H9 (cell line): ENCODE data around the gene ATF1. TPM values are rescaled to one million over a fixed set of nuclear protein-coding genes. Genes with fewer than 3 reads are reported as not detected.
"Not testable (repeated sequence)": the region's sequence is repeated elsewhere in the genome, so short reads cannot be mapped to it uniquely, and the experiment has no call there.

Source experiments
- DNase-seq: peaks from one replicate; pipeline ENCODE4 v3.0.0-alpha.2; 2017
- H2AFZ ChIP-seq: one replicate; pipeline ENCODE4 v1.6.1; 2013; ENCODE audit warnings: mild to moderate bottlenecking, low read length, control low read depth, moderate library complexity
- H2AK5ac ChIP-seq: 2 replicates; pipeline ENCODE4 v1.6.1; 2013; ENCODE audit warnings: low read length, control low read depth, mixed read lengths; ENCODE audit not compliant: insufficient read length
- H2BK120ac ChIP-seq: one replicate; pipeline ENCODE4 v1.6.1; 2013; ENCODE audit warnings: low read depth, mild to moderate bottlenecking, low read length, control low read depth, inconsistent platforms; ENCODE audit not compliant: poor library complexity, severe bottlenecking
- H2BK12ac ChIP-seq: 2 replicates; pipeline ENCODE4 v1.6.1; 2013; ENCODE audit warnings: low read length, control low read depth, mixed read lengths, low read depth; ENCODE audit not compliant: insufficient read length
- H2BK15ac ChIP-seq: 2 replicates; pipeline ENCODE4 v1.6.1; 2013; ENCODE audit warnings: low read depth, low read length, control low read depth
- H2BK20ac ChIP-seq: one replicate; pipeline ENCODE4 v1.6.1; 2013; ENCODE audit warnings: low read depth, mild to moderate bottlenecking, low read length, control low read depth, inconsistent platforms; ENCODE audit not compliant: poor library complexity, severe bottlenecking
- H2BK5ac ChIP-seq: 2 replicates; pipeline ENCODE4 v1.6.1; 2013; ENCODE audit warnings: low read length, control low read depth, mixed read lengths; ENCODE audit not compliant: insufficient read length
- H3K14ac ChIP-seq: 2 replicates; pipeline ENCODE4 v1.6.1; 2013; ENCODE audit warnings: low read length, control low read depth; ENCODE audit not compliant: insufficient read depth
- H3K18ac ChIP-seq: 2 replicates; pipeline ENCODE4 v1.6.1; 2013; ENCODE audit warnings: low read depth, mild to moderate bottlenecking, mixed read lengths, low read length, control low read depth; ENCODE audit not compliant: insufficient read length
- H3K23ac ChIP-seq: 2 replicates; pipeline ENCODE4 v1.6.1; 2013; ENCODE audit warnings: low read length, control low read depth, mixed read lengths, low read depth; ENCODE audit not compliant: insufficient read length
- H3K23me2 ChIP-seq: 2 replicates; pipeline ENCODE4 v1.6.1; 2013; ENCODE audit warnings: low read depth, mild to moderate bottlenecking, mixed read lengths, low read length, control low read depth; ENCODE audit not compliant: insufficient read length, poor library complexity, severe bottlenecking
- H3K27ac ChIP-seq: 2 replicates; pipeline ENCODE4 v1.5.1; 2013; ENCODE audit warnings: low read length, control low read depth, mixed read lengths, low read depth; ENCODE audit not compliant: insufficient read length
- H3K27me3 ChIP-seq: 2 replicates; pipeline ENCODE4 v1.6.1; 2013; ENCODE audit warnings: low read length, control low read depth, inconsistent platforms; ENCODE audit not compliant: insufficient read depth
- H3K4ac ChIP-seq: 2 replicates; pipeline ENCODE4 v1.6.1; 2013; ENCODE audit warnings: low read depth, mild to moderate bottlenecking, control low read depth, inconsistent platforms, low read length, moderate library complexity
- H3K4me1 ChIP-seq: 2 replicates; pipeline ENCODE4 v1.6.1; 2013; ENCODE audit warnings: low read length, control low read depth, inconsistent platforms; ENCODE audit not compliant: insufficient read depth
- H3K4me2 ChIP-seq: 2 replicates; pipeline ENCODE4 v1.6.1; 2013; ENCODE audit warnings: low read length, control low read depth, mixed read lengths; ENCODE audit not compliant: insufficient read length, insufficient read depth
- H3K56ac ChIP-seq: 2 replicates; pipeline ENCODE4 v1.6.1; 2013; ENCODE audit warnings: low read depth, mild to moderate bottlenecking, mixed read lengths, low read length, control low read depth; ENCODE audit not compliant: insufficient read length
- H3K79me1 ChIP-seq: 2 replicates; pipeline ENCODE4 v1.6.1; 2013; ENCODE audit warnings: low read depth, mild to moderate bottlenecking, moderate library complexity, low read length, control low read depth, inconsistent platforms; ENCODE audit not compliant: insufficient read depth, poor library complexity, severe bottlenecking
- H3K79me2 ChIP-seq: 2 replicates; pipeline ENCODE4 v1.6.1; 2013; ENCODE audit warnings: low read length, control low read depth, inconsistent platforms; ENCODE audit not compliant: insufficient read depth
- H3K9ac ChIP-seq: 2 replicates; pipeline ENCODE4 v1.6.1; 2013; ENCODE audit warnings: low read length, control low read depth, mixed read lengths; ENCODE audit not compliant: insufficient read length; ENCODE audit errors: extremely low read depth
- H3K9me3 ChIP-seq: one replicate; pipeline ENCODE4 v1.6.1; 2013; ENCODE audit warnings: low read depth, low read length, inconsistent platforms; ENCODE audit not compliant: control insufficient read depth
- H3T11ph ChIP-seq: one replicate; pipeline ENCODE4 v1.6.1; 2013; ENCODE audit warnings: mild to moderate bottlenecking, low read length, control low read depth, inconsistent platforms
- H4K20me1 ChIP-seq: one replicate; pipeline ENCODE4 v1.6.1; 2013; ENCODE audit not compliant: control insufficient read depth, insufficient read length, insufficient read depth
- H4K5ac ChIP-seq: 2 replicates; pipeline ENCODE4 v1.6.1; 2013; ENCODE audit warnings: low read depth, mild to moderate bottlenecking, mixed read lengths, low read length, control low read depth; ENCODE audit not compliant: insufficient read length
- H4K8ac ChIP-seq: replicated peaks from 2 replicates; pipeline ENCODE4 v1.6.1; 2013; ENCODE audit warnings: low read length, control low read depth, mixed read lengths, low read depth; ENCODE audit not compliant: insufficient read length
- H4K91ac ChIP-seq: 2 replicates; pipeline ENCODE4 v1.6.1; 2013; ENCODE audit warnings: low read depth, mild to moderate bottlenecking, moderate library complexity, mixed read lengths, low read length, control low read depth; ENCODE audit not compliant: insufficient read length
- H3K27ac Mint-ChIP-seq, 3 experiments: 2 replicates in 2 of 3; 3 replicates in 1 of 3; pipeline ENCODE4 v1.8.0; 2020 to 2021; ENCODE audit warnings: mixed read lengths in 3 of 3, mild to moderate bottlenecking in 1 of 3, moderate library complexity in 1 of 3
- H3K27me3 Mint-ChIP-seq: 2 replicates; pipeline ENCODE4 v1.8.0; 2021; ENCODE audit warnings: low read depth, mild to moderate bottlenecking, moderate library complexity, mixed read lengths
- H3K36me3 Mint-ChIP-seq, 3 experiments: 2 replicates in 2 of 3; 3 replicates in 1 of 3; pipeline ENCODE4 v1.8.0; 2020 to 2021; ENCODE audit warnings: low read depth in 3 of 3, mixed read lengths in 3 of 3; ENCODE audit not compliant: insufficient read depth in 1 of 3
- H3K4me1 Mint-ChIP-seq, 2 experiments: 2 replicates each; pipeline ENCODE4 v1.8.0; 2020; ENCODE audit warnings: mixed read lengths in 2 of 2
- H3K4me3 Mint-ChIP-seq, 2 experiments: 2 replicates in 1 of 2; 3 replicates in 1 of 2; pipeline ENCODE4 v1.8.0; 2020 to 2021; ENCODE audit warnings: mild to moderate bottlenecking in 2 of 2, mixed read lengths in 2 of 2, moderate library complexity in 1 of 2
- H3K9me3 Mint-ChIP-seq, 2 experiments: 2 replicates in 1 of 2; 3 replicates in 1 of 2; pipeline ENCODE4 v1.8.0; 2020; ENCODE audit warnings: mild to moderate bottlenecking in 2 of 2, mixed read lengths in 2 of 2, moderate library complexity in 1 of 2
- CTCF ChIP-seq: fragments of 200-600 bp; sonication (generic); conservative IDR thresholded peaks from 3 replicates; pipeline ENCODE4 v1.8.0; 2021; ENCODE audit warnings: antibody characterized with exemption, mild to moderate bottlenecking
- WGBS: extraction: QIAGEN DNeasy Blood & Tissue Kit; methylation state at CpG from one replicate; pipeline ENCODE4 v1.1.7; 2013; ENCODE audit warnings: missing lambda C conversion rate, low lambda C conversion rate, mixed read lengths; ENCODE audit not compliant: insufficient read length; ENCODE audit errors: extremely low coverage; 5-methylcytosine and 5-hydroxymethylcytosine counted together
- total RNA-seq: library from RNA; stranded (reverse); gene quantifications from 2 replicates; pipeline ENCODE4 v1.2.1, GENCODE V29; 2021

ATF1 gene
- total RNA-seq, 1 experiment from 2014 or later: 47.8 TPM

GRCh38 chr12:50828886-50829285 is 65.0 kb downstream of the ATF1 start:
- Histone ChIP-seq H4K91ac (no peak overlapping the region), H3K79me2 (no peaks in the 10 kb centered on the region), H3K56ac (no peak overlapping the region), H3K4me2 (no peak overlapping the region), H3K9me3 (no peaks in the 10 kb centered on the region), H3K27ac (no peak overlapping the region), H3K4me1 (no peaks in the 10 kb centered on the region), H2AK5ac (no peak overlapping the region), H4K20me1 (no peaks in the 10 kb centered on the region), H2BK5ac (no peak overlapping the region), H2BK12ac (no peak overlapping the region), H2BK20ac (no peak overlapping the region), H3K18ac (peak overlapping the region; percentile 24), H2BK15ac (no peak overlapping the region), H3K23me2 (no peaks in the 10 kb centered on the region), H3K4ac (no peak overlapping the region), H3T11ph (no peak overlapping the region), H2AFZ (no peak overlapping the region), H3K23ac (no peak overlapping the region), H4K8ac (no peak overlapping the region), H3K27me3 (no peaks in the 10 kb centered on the region), H4K5ac (no peak overlapping the region), H3K14ac (no peak overlapping the region), H3K79me1 (no peaks in the 10 kb centered on the region), H3K9ac (no peak overlapping the region), H2BK120ac (no peak overlapping the region)
- Mint-ChIP-seq H3K36me3 (peaks cover 0 to 11% (median 9%) of the 10 kb centered on the region in 3 experiments; a peak in 5 of 7 replicates), H3K27ac (peak overlapping the region in 1 of 3 experiments; percentile 93; a peak in 1 of 7 replicates), H3K27me3 (no peaks in the 10 kb centered on the region; the same call in 1 of the 2 replicates), H3K4me3 (no peak overlapping the region), H3K9me3 (peaks cover 11 to 22% of the 10 kb centered on the region in 2 experiments), H3K4me1 (peaks cover 3 to 4% of the 10 kb centered on the region in 2 experiments; a peak in 1 of 4 replicates)
- no CpG with 5 or more reads among the region's 2 CpGs for WGBS
- DNase-seq: no peak
- TF ChIP-seq CTCF: no peak

- H3K56ac ChIP-seq, H3K27me3 Mint-ChIP-seq, H4K91ac ChIP-seq, H2BK15ac ChIP-seq, H3K14ac ChIP-seq, H3K79me2 ChIP-seq, H4K5ac ChIP-seq, H3K4me1 Mint-ChIP-seq, H2BK120ac ChIP-seq, H3K23ac ChIP-seq, H2BK5ac ChIP-seq, H3K4me3 Mint-ChIP-seq, H2AK5ac ChIP-seq, H3K27ac ChIP-seq, H3K9ac ChIP-seq, H3K9me3 ChIP-seq, H3K23me2 ChIP-seq, H3K27ac Mint-ChIP-seq, H3T11ph ChIP-seq, H2BK20ac ChIP-seq, H3K27me3 ChIP-seq, H3K4ac ChIP-seq, DNase-seq, H3K4me2 ChIP-seq, H4K20me1 ChIP-seq, H3K79me1 ChIP-seq, H2BK12ac ChIP-seq, H3K18ac ChIP-seq, H4K8ac ChIP-seq, H3K4me1 ChIP-seq, H2AFZ ChIP-seq: not testable (repeated sequence)
- H3K9me3 Mint-ChIP-seq: peaks cover 32 to 36% of the 10 kb centered on the region in 2 experiments
- H3K36me3 Mint-ChIP-seq: peaks cover 2 to 26% (median 22%) of the 10 kb centered on the region in 3 experiments
These were observed 69.9 kb downstream of the ATF1 start for GRCh38 chr12:50833801-50834200.
